Measurements from ENCODE around the gene KAZN. TPM values are rescaled to one million over a fixed set of nuclear protein-coding genes. Genes with fewer than 3 reads are reported as not detected.

Gene KAZN
- total and polyA plus RNA-seq, 2 experiments from 2014 or later, result 7.9 to 15.6 TPM

- no peaks in the 10 kb centered on the region for H4K20me1 ChIP-seq (ENCODE audit: insufficient read depth, poor library complexity, severe bottlenecking)
- H3K9me3 ChIP-seq (ENCODE audit: low read depth), result no peaks in the 10 kb centered on the region
- DNase-seq (ENCODE audit: low spot score), result no peak
- no peak for TF ChIP-seq EZH2phosphoT487 (IDR thresholded peaks at IDR 0.05; ENCODE audit: low read depth, severe bottlenecking, unreplicated experiment)
- TF ChIP-seq EZH2 (IDR thresholded peaks at IDR 0.05; ENCODE audit: borderline replicate concordance), result no peak
- no peak for TF ChIP-seq CTCF (IDR thresholded peaks at IDR 0.05; ENCODE audit: poor library complexity)
- H3K79me2 ChIP-seq, result no peaks in the 10 kb centered on the region
- no peaks in the 10 kb centered on the region for H3K4me1 ChIP-seq (ENCODE audit: insufficient read depth)
- H3K4me2 ChIP-seq, result no peak overlapping the region
- H3K9me2 ChIP-seq (replicated peaks; ENCODE audit: insufficient read depth), result no peaks in the 10 kb centered on the region
- H2AFZ ChIP-seq, result no peak overlapping the region
- no peaks in the 10 kb centered on the region for H3K36me3 ChIP-seq (replicated peaks; ENCODE audit: insufficient read depth, low read depth)
- H3K4me3 ChIP-seq, result no peak overlapping the region
- no peaks in the 10 kb centered on the region for H3K27me3 ChIP-seq
- WGBS (ENCODE audit: low lambda C conversion rate, missing lambda C conversion rate), result 96% methylated on average over 8 of the region's 8 CpGs
- no peak overlapping the region for H3K27ac ChIP-seq
Observed at GRCh38 chr1:14646973-14647372, 48.5 kb downstream of the KAZN start.

GRCh38 chr1:14647777-14648176, 49.3 kb downstream of the KAZN start:
- no peak overlapping the region for H2AFZ ChIP-seq
- H3K36me3 ChIP-seq (replicated peaks; ENCODE audit: insufficient read depth, low read depth), result no peaks in the 10 kb centered on the region
- no peak for TF ChIP-seq EZH2phosphoT487 (IDR thresholded peaks at IDR 0.05; ENCODE audit: low read depth, severe bottlenecking, unreplicated experiment)
- no peak for TF ChIP-seq EZH2 (IDR thresholded peaks at IDR 0.05; ENCODE audit: borderline replicate concordance)
- no peak for TF ChIP-seq CTCF (IDR thresholded peaks at IDR 0.05; ENCODE audit: poor library complexity)
- no peaks in the 10 kb centered on the region for H3K27me3 ChIP-seq
- no peak overlapping the region for H3K4me2 ChIP-seq
- WGBS (ENCODE audit: low lambda C conversion rate, missing lambda C conversion rate), result 70% methylated on average over 3 of the region's 3 CpGs
- H3K4me3 ChIP-seq, result no peak overlapping the region
- no peaks in the 10 kb centered on the region for H3K4me1 ChIP-seq (ENCODE audit: insufficient read depth)
- no peaks in the 10 kb centered on the region for H3K79me2 ChIP-seq
- no peak for DNase-seq (ENCODE audit: low spot score)
- H4K20me1 ChIP-seq (ENCODE audit: insufficient read depth, poor library complexity, severe bottlenecking), result no peaks in the 10 kb centered on the region
- no peaks in the 10 kb centered on the region for H3K9me3 ChIP-seq (ENCODE audit: low read depth)
- no peak overlapping the region for H3K27ac ChIP-seq
- no peaks in the 10 kb centered on the region for H3K9me2 ChIP-seq (replicated peaks; ENCODE audit: insufficient read depth)

GRCh38 chr1:14648391-14648790, 49.9 kb downstream of the KAZN start:
- no peaks in the 10 kb centered on the region for H3K27me3 ChIP-seq
- 85% methylated on average over 3 of the region's 3 CpGs for WGBS (ENCODE audit: low lambda C conversion rate, missing lambda C conversion rate)
- H3K4me2 ChIP-seq, result no peak overlapping the region
- no peak overlapping the region for H2AFZ ChIP-seq
- TF ChIP-seq EZH2 (IDR thresholded peaks at IDR 0.05; ENCODE audit: borderline replicate concordance) (no peak), EZH2phosphoT487 (IDR thresholded peaks at IDR 0.05; ENCODE audit: low read depth, severe bottlenecking, unreplicated experiment) (no peak), CTCF (IDR thresholded peaks at IDR 0.05; ENCODE audit: poor library complexity) (no peak)
- H3K36me3 ChIP-seq (replicated peaks; ENCODE audit: insufficient read depth, low read depth), result no peaks in the 10 kb centered on the region
- H3K9me3 ChIP-seq (ENCODE audit: low read depth), result no peaks in the 10 kb centered on the region
- no peak overlapping the region for H3K27ac ChIP-seq
- no peaks in the 10 kb centered on the region for H3K9me2 ChIP-seq (replicated peaks; ENCODE audit: insufficient read depth)
- H4K20me1 ChIP-seq (ENCODE audit: insufficient read depth, poor library complexity, severe bottlenecking), result no peaks in the 10 kb centered on the region
- no peaks in the 10 kb centered on the region for H3K4me1 ChIP-seq (ENCODE audit: insufficient read depth)
- DNase-seq (ENCODE audit: low spot score), result no peak
- H3K79me2 ChIP-seq, result no peaks in the 10 kb centered on the region
- no peak overlapping the region for H3K4me3 ChIP-seq
